Testis (tissue), 3 donors: ENCODE results near the gene CAB39. TPM values are rescaled to one million over a fixed set of nuclear protein-coding genes. Genes with fewer than 3 reads are reported as not detected.

ENCODE experiments used
- DNase-seq: peaks from one replicate; pipeline ENCODE4 v3.0.0-alpha.2; 2019
- H3K27ac ChIP-seq, 2 donors: fragments of 200-600 bp; sonication (generic); one replicate each; pipeline ENCODE4 v1.5.1; 2019
- H3K27me3 ChIP-seq: fragments of 200-600 bp; sonication (generic); one replicate; pipeline ENCODE4 v1.5.1; 2019
- H3K36me3 ChIP-seq: fragments of 200-600 bp; sonication (generic); one replicate; pipeline ENCODE4 v1.5.1; 2017; ENCODE audit warnings: low read depth; ENCODE audit errors: missing control alignments
- H3K4me1 ChIP-seq: fragments of 200-600 bp; sonication (generic); one replicate; pipeline ENCODE4 v1.5.1; 2019
- H3K4me3 ChIP-seq, 2 donors: fragments of 200-600 bp; sonication (generic); one replicate each; pipeline ENCODE4 v1.5.1; 2017 to 2019
- H3K9me3 ChIP-seq: fragments of 200-600 bp; sonication (generic); one replicate; pipeline ENCODE4 v1.5.1; 2017
- POLR2A ChIP-seq: fragments of 450-650 bp; IDR thresholded peaks from one replicate; pipeline ENCODE4 v1.6.1; 2017; ENCODE audit warnings: antibody characterized with exemption, mild to moderate bottlenecking, moderate library complexity
- WGBS, 2 donors: methylation state at CpG; one replicate each; pipeline ENCODE4 v1.1.5; 2018; 5-methylcytosine and 5-hydroxymethylcytosine counted together
- intact Hi-C: fragments of 100-400 bp; cut with DNase I; formaldehyde crosslinking; loops from one replicate; pipeline ENCODE4 v1.15.1; 2023; ENCODE audit warnings: low total_unique reads
- polyA plus RNA-seq: library from polyadenylated mRNA; stranded (reverse); fragments of 350-450 nt; fragmentation: Illumina TruSeq; extraction: RNeasy Lipid Tissue Mini Kit (QIAGEN cat#74804); gene quantifications from one replicate; pipeline ENCODE4 v1.2.3, GENCODE V29; 2014; ENCODE audit warnings: low read depth, low replicate concordance; ENCODE audit not compliant: insufficient read depth
- total RNA-seq, 2 donors: library from RNA; depleted of rRNA; stranded (reverse); fragments of >200 nt; gene quantifications; one replicate each; pipeline ENCODE4 v1.2.3, GENCODE V29; 2016
- TF ChIP-seq, protein P1 (sequence below), 3 experiments: fragments of 450-650 bp in 2 of 3; fragments of 200-600 bp in 1 of 3; sonication (generic) in 1 of 3; IDR thresholded peaks; one replicate each; pipeline ENCODE4 v1.5.1; 2016 to 2019; ENCODE audit warnings: antibody characterized with exemption in 3 of 3, mild to moderate bottlenecking in 2 of 3, moderate library complexity in 1 of 3

Gene CAB39
- total and polyA plus RNA-seq, 3 donors from 2014 or later: 76.1 to 82.2 (median 76.8) TPM

DNA sequence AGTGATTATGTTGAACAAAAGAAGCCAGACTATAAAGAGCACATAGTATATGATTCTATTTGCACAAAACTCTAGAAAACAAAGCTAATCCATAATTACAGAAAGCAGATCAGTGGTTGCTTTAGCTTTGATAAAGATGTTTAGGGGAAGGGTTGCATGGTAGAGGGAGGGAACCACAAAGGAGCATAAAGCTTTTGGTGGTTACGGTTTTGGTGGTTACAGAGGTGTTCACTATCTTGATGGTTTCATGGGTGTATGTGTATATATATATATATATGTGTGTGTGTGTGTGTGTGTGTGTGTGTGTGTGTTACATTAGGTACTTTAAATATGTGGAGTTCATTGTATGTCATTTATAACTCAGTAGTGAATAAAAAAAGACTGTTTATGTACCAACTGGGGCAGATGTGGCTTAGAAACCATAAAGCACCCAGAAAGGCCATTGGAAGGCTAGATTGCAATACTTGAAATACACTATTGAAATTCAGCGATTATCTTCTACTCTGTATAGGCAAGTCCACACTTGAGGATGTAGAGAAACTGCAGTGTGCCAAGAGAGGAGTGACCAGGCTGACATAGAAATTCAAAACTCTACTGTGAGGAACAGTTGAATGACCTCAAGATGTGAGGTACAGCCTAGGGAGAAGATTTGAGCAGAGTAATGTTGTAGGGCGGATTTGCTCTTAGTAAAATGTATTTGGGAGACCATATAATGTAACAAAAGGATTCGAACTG lies 60.6 kb downstream of the CAB39 start:
- H3K27ac ChIP-seq: no peak overlapping the region
- peaks cover 7% of the 10 kb centered on the region for H3K4me1 ChIP-seq
- no peaks in the 10 kb centered on the region for H3K9me3 ChIP-seq
- H3K27me3 ChIP-seq: no peaks in the 10 kb centered on the region
- 92 to 95% methylated on average over 4 of the region's 4 CpGs for WGBS, 2 donors
- no peak for DNase-seq
- TF ChIP-seq, protein P1, sequence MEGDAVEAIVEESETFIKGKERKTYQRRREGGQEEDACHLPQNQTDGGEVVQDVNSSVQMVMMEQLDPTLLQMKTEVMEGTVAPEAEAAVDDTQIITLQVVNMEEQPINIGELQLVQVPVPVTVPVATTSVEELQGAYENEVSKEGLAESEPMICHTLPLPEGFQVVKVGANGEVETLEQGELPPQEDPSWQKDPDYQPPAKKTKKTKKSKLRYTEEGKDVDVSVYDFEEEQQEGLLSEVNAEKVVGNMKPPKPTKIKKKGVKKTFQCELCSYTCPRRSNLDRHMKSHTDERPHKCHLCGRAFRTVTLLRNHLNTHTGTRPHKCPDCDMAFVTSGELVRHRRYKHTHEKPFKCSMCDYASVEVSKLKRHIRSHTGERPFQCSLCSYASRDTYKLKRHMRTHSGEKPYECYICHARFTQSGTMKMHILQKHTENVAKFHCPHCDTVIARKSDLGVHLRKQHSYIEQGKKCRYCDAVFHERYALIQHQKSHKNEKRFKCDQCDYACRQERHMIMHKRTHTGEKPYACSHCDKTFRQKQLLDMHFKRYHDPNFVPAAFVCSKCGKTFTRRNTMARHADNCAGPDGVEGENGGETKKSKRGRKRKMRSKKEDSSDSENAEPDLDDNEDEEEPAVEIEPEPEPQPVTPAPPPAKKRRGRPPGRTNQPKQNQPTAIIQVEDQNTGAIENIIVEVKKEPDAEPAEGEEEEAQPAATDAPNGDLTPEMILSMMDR (IDR thresholded peaks at IDR 0.05): no peak
- TF ChIP-seq POLR2A: no peak
- no peak overlapping the region for H3K4me3 ChIP-seq
- intact Hi-C loops: no loop called here
- no peaks in the 10 kb centered on the region for H3K36me3 ChIP-seq

DNA sequence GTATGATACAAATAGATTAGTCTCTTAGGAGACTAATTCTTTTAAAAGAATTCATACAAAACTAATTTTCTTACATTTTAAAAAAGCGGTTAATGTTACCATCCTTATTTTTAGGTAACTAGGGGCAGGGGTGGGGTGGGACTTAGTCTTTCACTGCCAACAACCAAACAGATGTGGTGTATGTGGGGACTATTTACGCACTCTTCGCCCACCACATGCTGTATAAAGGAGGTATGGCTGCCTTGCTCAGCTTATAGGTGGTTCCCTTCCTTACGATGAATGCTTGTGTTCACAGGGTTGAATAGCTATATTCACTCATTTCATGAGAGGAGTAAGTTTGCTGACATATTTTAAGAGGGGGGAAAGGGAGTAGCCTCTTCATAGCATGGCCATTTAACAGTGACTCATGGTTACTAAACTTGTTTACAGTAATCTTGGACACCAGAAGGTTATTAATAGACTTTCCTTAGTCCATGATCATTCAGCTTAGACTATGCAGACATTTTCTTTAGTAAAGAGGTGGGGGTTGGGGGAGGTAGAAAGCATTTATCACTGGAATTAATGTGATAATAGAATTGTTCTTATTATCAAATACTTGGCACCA lies 61.8 kb downstream of the CAB39 start:
- 94 to 98% methylated on average over 4 of the region's 4 CpGs for WGBS, 2 donors
- H3K36me3 ChIP-seq: no peaks in the 10 kb centered on the region
- no peak overlapping the region for H3K27ac ChIP-seq
- no peaks in the 10 kb centered on the region for H3K27me3 ChIP-seq
- H3K9me3 ChIP-seq: no peaks in the 10 kb centered on the region
- no peak for DNase-seq
- intact Hi-C loops: no loop called here
- H3K4me1 ChIP-seq: peaks cover 13% of the 10 kb centered on the region
- TF ChIP-seq, protein P1 (IDR thresholded peaks at IDR 0.05): no peak
- TF ChIP-seq POLR2A: no peak
- no peak overlapping the region for H3K4me3 ChIP-seq

DNA sequence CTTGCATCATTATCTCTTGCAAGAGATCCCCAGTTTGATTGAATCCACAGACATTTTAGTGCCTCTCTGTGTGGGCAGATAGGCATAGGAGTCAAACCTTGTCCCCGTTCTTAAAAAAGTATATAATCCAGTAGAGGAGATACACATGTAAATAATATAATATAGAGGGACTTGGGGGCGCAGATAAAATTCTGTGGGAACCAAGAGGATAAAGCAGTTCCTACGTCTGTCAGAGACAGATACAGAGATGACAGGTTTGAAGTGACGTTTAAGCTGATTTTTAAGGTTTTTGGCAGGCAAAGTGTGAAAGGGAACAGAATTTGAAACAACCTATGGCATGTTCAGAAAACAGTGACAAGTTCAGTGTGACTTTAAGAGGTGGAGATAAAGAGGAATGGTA lies 63.1 kb downstream of the CAB39 start:
- intact Hi-C loops: no loop called here
- TF ChIP-seq, protein P1 (IDR thresholded peaks at IDR 0.05): no peak
- no peak for TF ChIP-seq POLR2A
- H3K27me3 ChIP-seq: no peaks in the 10 kb centered on the region
- no peak overlapping the region for H3K4me3 ChIP-seq
- DNase-seq: no peak
- H3K9me3 ChIP-seq: no peaks in the 10 kb centered on the region
- H3K27ac ChIP-seq: no peak overlapping the region
- peaks cover 13% of the 10 kb centered on the region for H3K4me1 ChIP-seq
- H3K36me3 ChIP-seq: no peaks in the 10 kb centered on the region
- WGBS, 2 donors: 93 to 94% methylated on average over 4 of the region's 4 CpGs

DNA sequence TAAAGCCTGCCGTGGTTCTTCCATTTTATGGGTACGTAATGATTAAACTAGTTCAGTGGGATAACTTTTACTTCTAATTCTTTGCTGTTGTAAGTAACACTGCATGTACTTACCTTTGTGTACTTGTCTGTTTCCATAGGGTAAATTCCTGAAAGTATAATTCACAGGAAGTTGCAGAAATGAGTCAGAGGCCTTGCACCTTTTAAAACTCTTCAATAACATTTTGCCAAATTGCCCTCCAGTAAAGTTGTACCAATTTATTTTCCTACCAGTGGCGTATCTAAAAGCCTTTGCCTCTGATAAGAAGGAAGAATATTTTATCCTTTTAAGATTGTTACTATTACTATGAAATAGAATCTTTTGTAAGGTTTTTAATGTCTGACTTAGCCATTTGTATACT lies 65.1 kb downstream of the CAB39 start:
- H3K27ac ChIP-seq: no peak overlapping the region
- H3K27me3 ChIP-seq: no peaks in the 10 kb centered on the region
- DNase-seq: no peak
- H3K9me3 ChIP-seq: no peaks in the 10 kb centered on the region
- peaks cover 13% of the 10 kb centered on the region for H3K4me1 ChIP-seq
- intact Hi-C loops: no loop called here
- 84 to 87% methylated on average over 3 of the region's 3 CpGs for WGBS, 2 donors
- TF ChIP-seq POLR2A: no peak
- TF ChIP-seq, protein P1 (IDR thresholded peaks at IDR 0.05): no peak
- no peak overlapping the region for H3K4me3 ChIP-seq
- no peaks in the 10 kb centered on the region for H3K36me3 ChIP-seq
